Liver (tissue), 9 donors: Measurements from ENCODE around the gene MIOX. TPM values are rescaled to one million over a fixed set of nuclear protein-coding genes. Genes with fewer than 3 reads are reported as not detected.

Experiments used
- DNase-seq: peaks from one replicate; pipeline ENCODE4 v3.0.0-alpha.2; 2017; ENCODE audit warnings: low spot score
- H3K27ac ChIP-seq, 2 donors: one replicate each; pipeline ENCODE4 v1.7.0; 2013; ENCODE audit warnings: inconsistent platforms in 2 of 2, low read length in 2 of 2, control low read depth in 1 of 2, low read depth in 1 of 2, mild to moderate bottlenecking in 1 of 2
- H3K27me3 ChIP-seq, 4 donors: one replicate each; pipeline versions ENCODE4 v1.6.1 to v1.7.0; 2013; ENCODE audit warnings: low read length in 3 of 4, inconsistent platforms in 1 of 4, mild to moderate bottlenecking in 1 of 4, moderate library complexity in 1 of 4; ENCODE audit not compliant: control insufficient read depth in 4 of 4, insufficient read depth in 4 of 4
- H3K36me3 ChIP-seq, 4 donors: one replicate each; pipeline versions ENCODE4 v1.6.1 to v1.7.0; 2013; ENCODE audit warnings: low read length in 3 of 4, mild to moderate bottlenecking in 3 of 4, low read depth in 1 of 4, moderate library complexity in 1 of 4; ENCODE audit not compliant: control insufficient read depth in 4 of 4, insufficient read depth in 3 of 4
- H3K4me1 ChIP-seq, 4 donors: one replicate each; pipeline versions ENCODE4 v1.6.1 to v1.7.0; 2013; ENCODE audit warnings: low read length in 3 of 4, mild to moderate bottlenecking in 3 of 4, moderate library complexity in 1 of 4; ENCODE audit not compliant: control insufficient read depth in 4 of 4, insufficient read depth in 4 of 4
- H3K4me3 ChIP-seq, 3 donors: one replicate each; pipeline versions ENCODE4 v1.6.1 to v1.7.0; 2013; ENCODE audit warnings: low read length in 3 of 3, control low read depth in 1 of 3, low read depth in 1 of 3, mild to moderate bottlenecking in 1 of 3
- H3K9ac ChIP-seq, 2 donors: one replicate each; pipeline ENCODE4 v1.7.0; 2013; ENCODE audit warnings: low read length in 2 of 2, mild to moderate bottlenecking in 2 of 2, moderate library complexity in 2 of 2, control low read depth in 1 of 2, low read depth in 1 of 2
- H3K9me3 ChIP-seq, 4 donors: one replicate each; pipeline versions ENCODE4 v1.6.1 to v1.7.0; 2013; ENCODE audit warnings: low read length in 3 of 4; ENCODE audit not compliant: control insufficient read depth in 4 of 4
- CTCF ChIP-seq: fragments of 150-350 bp; IDR thresholded peaks from 2 replicates; pipeline ENCODE4 v1.5.1; 2017; ENCODE audit warnings: improper control_type of control experiment, low read depth, low read length; ENCODE audit not compliant: missing input control
- EGR1 ChIP-seq, 2 donors: IDR thresholded peaks; 2 replicates each; pipeline ENCODE4 v1.6.1; 2016 to 2018; ENCODE audit warnings: antibody characterized with exemption in 2 of 2, low read depth in 2 of 2
- FOXA1 ChIP-seq: IDR thresholded peaks from 2 replicates; pipeline ENCODE4 v1.6.1; 2016; ENCODE audit warnings: antibody characterized with exemption
- FOXA2 ChIP-seq: IDR thresholded peaks from 2 replicates; pipeline ENCODE4 v1.6.1; 2016; ENCODE audit warnings: antibody characterized with exemption
- GABPA ChIP-seq, 2 donors: IDR thresholded peaks in 1 of 2; conservative IDR thresholded peaks in 1 of 2; 2 replicates each; pipeline ENCODE4 v1.6.1; 2016; ENCODE audit warnings: antibody characterized with exemption in 2 of 2, mild to moderate bottlenecking in 1 of 2, moderate library complexity in 1 of 2
- HNF4A ChIP-seq, 2 donors: conservative IDR thresholded peaks; 2 replicates each; pipeline ENCODE4 v1.6.1; 2016; ENCODE audit warnings: antibody characterized with exemption in 2 of 2, mild to moderate bottlenecking in 2 of 2
- HNF4G ChIP-seq: IDR thresholded peaks from 2 replicates; pipeline ENCODE4 v1.6.1; 2016; ENCODE audit warnings: antibody characterized with exemption
- JUND ChIP-seq, 2 donors: IDR thresholded peaks; 2 replicates each; pipeline ENCODE4 v1.6.1; 2016; ENCODE audit warnings: antibody characterized with exemption in 2 of 2
- MAX ChIP-seq: IDR thresholded peaks from 2 replicates; pipeline ENCODE4 v1.6.1; 2016; ENCODE audit warnings: antibody characterized with exemption
- RAD21 ChIP-seq, 2 donors: IDR thresholded peaks; 2 replicates each; pipeline ENCODE4 v1.6.1; 2016; ENCODE audit warnings: antibody characterized with exemption in 2 of 2, mild to moderate bottlenecking in 2 of 2
- REST ChIP-seq: IDR thresholded peaks from 2 replicates; pipeline ENCODE4 v1.6.1; 2016; ENCODE audit warnings: antibody characterized with exemption, mild to moderate bottlenecking
- RXRA ChIP-seq, 2 donors: IDR thresholded peaks; 2 replicates each; pipeline ENCODE4 v1.6.1; 2017 to 2018; ENCODE audit warnings: antibody characterized with exemption in 2 of 2, mild to moderate bottlenecking in 1 of 2
- SP1 ChIP-seq: IDR thresholded peaks from 2 replicates; pipeline ENCODE4 v1.6.1; 2018; ENCODE audit warnings: antibody characterized with exemption, mild to moderate bottlenecking
- TAF1 ChIP-seq: conservative IDR thresholded peaks from 2 replicates; pipeline ENCODE4 v1.6.1; 2016; ENCODE audit warnings: antibody characterized with exemption, mild to moderate bottlenecking
- YY1 ChIP-seq: IDR thresholded peaks from 2 replicates; pipeline ENCODE4 v1.6.1; 2016; ENCODE audit warnings: antibody characterized with exemption, mild to moderate bottlenecking
- ZBTB33 ChIP-seq: IDR thresholded peaks from 2 replicates; pipeline ENCODE4 v1.6.1; 2016; ENCODE audit warnings: antibody characterized with exemption
- WGBS: extraction: QIAGEN DNeasy Blood & Tissue Kit; methylation state at CpG from one replicate; pipeline ENCODE4 v1.1.7; 2013; 5-methylcytosine and 5-hydroxymethylcytosine counted together
- polyA plus RNA-seq, 2 donors: library from polyadenylated mRNA; stranded (reverse) in 1 of 2; unstranded in 1 of 2; fragments of 200-250 nt in 1 of 2; fragments of >200 nt in 1 of 2; fragmentation: Nextera tagmentation in 1 of 2; extraction: Ambion mirVana in 1 of 2; gene quantifications; one replicate each; pipeline versions ENCODE4 v1.2.1 to v1.2.3, GENCODE V29; 2013 to 2015
- total RNA-seq, 2 donors: library from RNA; depleted of rRNA; stranded (reverse); fragments of >200 nt; gene quantifications; one replicate each; pipeline ENCODE4 v1.2.3, GENCODE V29; 2014
- TF ChIP-seq, protein P1 (sequence below): IDR thresholded peaks from 2 replicates; pipeline ENCODE4 v1.6.1; 2016; ENCODE audit warnings: antibody characterized with exemption
- donor health status: healthy.
- donor health status: healthy.
- donor health status: healthy.
- donor health status: healthy.
- donor health status: healthy.

Gene MIOX
- total and polyA plus RNA-seq, 4 donors: not detected

- no peak for DNase-seq
- Histone ChIP-seq H3K27ac (no peak overlapping the region), H3K4me1 (peaks cover 6 to 26% (median 14%) of the 10 kb centered on the region in 4 donors), H3K36me3 (peaks cover 11 to 56% (median 19%) of the 10 kb centered on the region in 4 donors), H3K27me3 (no peaks in the 10 kb centered on the region), H3K9ac (no peak overlapping the region), H3K9me3 (no peaks in the 10 kb centered on the region), H3K4me3 (no peak overlapping the region)
- no peak for TF ChIP-seq EGR1 (IDR thresholded peaks at IDR 0.05; ENCODE audit: low read depth in 2 of 2)
- no peak for TF ChIP-seq CTCF
- no peak for TF ChIP-seq HNF4G
- no peak for TF ChIP-seq MAX
- TF ChIP-seq, protein P1, sequence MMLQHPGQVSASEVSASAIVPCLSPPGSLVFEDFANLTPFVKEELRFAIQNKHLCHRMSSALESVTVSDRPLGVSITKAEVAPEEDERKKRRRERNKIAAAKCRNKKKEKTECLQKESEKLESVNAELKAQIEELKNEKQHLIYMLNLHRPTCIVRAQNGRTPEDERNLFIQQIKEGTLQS: no peak
- TF ChIP-seq TAF1: no peak
- no peak for TF ChIP-seq YY1
- TF ChIP-seq SP1: no peak
- no peak for TF ChIP-seq REST
- TF ChIP-seq ZBTB33: no peak
- TF ChIP-seq HNF4A (conservative IDR thresholded peaks at IDR 0.05): no peak
- TF ChIP-seq JUND (IDR thresholded peaks at IDR 0.05): no peak
- TF ChIP-seq RXRA (IDR thresholded peaks at IDR 0.05): no peak
- no peak for TF ChIP-seq RAD21 (IDR thresholded peaks at IDR 0.05)
- TF ChIP-seq FOXA1: no peak
- 97% methylated on average over 13 of the region's 13 CpGs for WGBS
These were observed 34.3 kb downstream of the MIOX start for GRCh38 chr22:50520826-50521453.

DNA sequence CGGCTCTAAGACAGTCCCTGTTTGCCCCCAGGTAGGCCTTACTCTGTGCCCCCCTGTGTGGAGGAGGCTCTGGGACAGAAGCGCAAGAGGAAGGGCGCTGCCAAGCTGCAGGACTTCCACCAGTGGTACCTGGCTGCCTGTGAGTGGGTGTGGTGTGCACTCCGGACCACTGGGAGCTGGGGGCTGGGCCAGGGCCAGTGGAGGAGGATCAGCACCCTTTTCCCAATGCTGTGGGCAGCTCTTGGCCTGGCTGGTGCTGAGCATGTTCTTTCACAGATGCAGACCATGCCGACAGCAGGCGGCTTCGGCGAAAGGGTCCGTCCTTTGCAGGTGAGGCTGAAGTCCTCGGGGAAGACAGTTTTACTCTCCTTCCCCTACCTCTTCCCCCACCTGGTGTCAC lies 35.1 kb downstream of the MIOX start:
- Histone ChIP-seq H3K27ac (no peak overlapping the region), H3K27me3 (no peaks in the 10 kb centered on the region), H3K36me3 (peaks cover 9 to 54% (median 19%) of the 10 kb centered on the region in 4 donors), H3K4me1 (peaks cover 9 to 30% (median 18%) of the 10 kb centered on the region in 4 donors), H3K9ac (no peak overlapping the region), H3K4me3 (no peak overlapping the region), H3K9me3 (no peaks in the 10 kb centered on the region)
- TF ChIP-seq MAX (no peak), JUND (IDR thresholded peaks at IDR 0.05) (no peak), HNF4A (conservative IDR thresholded peaks at IDR 0.05) (no peak), GABPA (IDR thresholded peaks at IDR 0.05 in 1 of 2, conservative IDR thresholded peaks at IDR 0.05 in 1 of 2) (no peak), FOXA2 (no peak), RAD21 (IDR thresholded peaks at IDR 0.05) (no peak), ZBTB33 (no peak), RXRA (IDR thresholded peaks at IDR 0.05) (no peak), FOXA1 (no peak)
- TF ChIP-seq, protein P1: no peak
- 96% methylated on average over 10 of the region's 10 CpGs for WGBS
- DNase-seq: no peak
